Glutamatergic neuron (in vitro differentiated cells): ENCODE data around the gene MYG1. TPM values are rescaled to one million over a fixed set of nuclear protein-coding genes. Genes with fewer than 3 reads are reported as not detected.

Experiments
- DNase-seq: peaks from one replicate; pipeline ENCODE4 v3.0.0; 2022
- H3K27ac Mint-ChIP-seq: one replicate; pipeline ENCODE4 v1.8.0; 2020; ENCODE audit warnings: mild to moderate bottlenecking, mixed read lengths, inconsistent platforms; ENCODE audit not compliant: unreplicated experiment
- H3K27me3 Mint-ChIP-seq: one replicate; pipeline ENCODE4 v1.8.0; 2020; ENCODE audit warnings: mild to moderate bottlenecking, moderate library complexity, mixed read lengths, inconsistent platforms; ENCODE audit not compliant: unreplicated experiment
- H3K36me3 Mint-ChIP-seq: one replicate; pipeline ENCODE4 v1.8.0; 2020; ENCODE audit warnings: mild to moderate bottlenecking, mixed read lengths, inconsistent platforms; ENCODE audit not compliant: unreplicated experiment
- H3K4me1 Mint-ChIP-seq: one replicate; pipeline ENCODE4 v1.8.0; 2020; ENCODE audit warnings: mild to moderate bottlenecking, low read depth, mixed read lengths, inconsistent platforms; ENCODE audit not compliant: unreplicated experiment
- H3K4me3 Mint-ChIP-seq: one replicate; pipeline ENCODE4 v1.8.0; 2020; ENCODE audit warnings: mild to moderate bottlenecking, mixed read lengths, inconsistent platforms; ENCODE audit not compliant: unreplicated experiment
- H3K9me3 Mint-ChIP-seq: one replicate; pipeline ENCODE4 v1.8.0; 2020; ENCODE audit warnings: mild to moderate bottlenecking, moderate library complexity, mixed read lengths, inconsistent platforms; ENCODE audit not compliant: unreplicated experiment
- total RNA-seq: library from RNA; stranded (reverse); fragmentation: NEBNext Ultra II Directional; extraction: Animal tissue kit (Norgen Biotek cat#: 25700); gene quantifications from one replicate; pipeline ENCODE4 v1.2.1, GENCODE V29; 2021; ENCODE audit not compliant: unreplicated experiment
- TF ChIP-seq, protein P1 (sequence below): fragments of 200-600 bp; sonication (generic); IDR thresholded peaks from one replicate; pipeline ENCODE4 v1.5.0; 2021; ENCODE audit not compliant: partially characterized antibody, unreplicated experiment

Gene MYG1
- total RNA-seq, 1 donor from 2014 or later: 66.1 TPM

GRCh38 chr12:53332744-53333143 lies 33.2 kb downstream of the MYG1 start:
- Mint-ChIP-seq H3K36me3 (no peaks in the 10 kb centered on the region), H3K27ac (no peak overlapping the region), H3K4me1 (peaks cover 7% of the 10 kb centered on the region), H3K27me3 (peaks cover 12% of the 10 kb centered on the region), H3K4me3 (no peak overlapping the region), H3K9me3 (peaks cover 7% of the 10 kb centered on the region)
- TF ChIP-seq, protein P1, sequence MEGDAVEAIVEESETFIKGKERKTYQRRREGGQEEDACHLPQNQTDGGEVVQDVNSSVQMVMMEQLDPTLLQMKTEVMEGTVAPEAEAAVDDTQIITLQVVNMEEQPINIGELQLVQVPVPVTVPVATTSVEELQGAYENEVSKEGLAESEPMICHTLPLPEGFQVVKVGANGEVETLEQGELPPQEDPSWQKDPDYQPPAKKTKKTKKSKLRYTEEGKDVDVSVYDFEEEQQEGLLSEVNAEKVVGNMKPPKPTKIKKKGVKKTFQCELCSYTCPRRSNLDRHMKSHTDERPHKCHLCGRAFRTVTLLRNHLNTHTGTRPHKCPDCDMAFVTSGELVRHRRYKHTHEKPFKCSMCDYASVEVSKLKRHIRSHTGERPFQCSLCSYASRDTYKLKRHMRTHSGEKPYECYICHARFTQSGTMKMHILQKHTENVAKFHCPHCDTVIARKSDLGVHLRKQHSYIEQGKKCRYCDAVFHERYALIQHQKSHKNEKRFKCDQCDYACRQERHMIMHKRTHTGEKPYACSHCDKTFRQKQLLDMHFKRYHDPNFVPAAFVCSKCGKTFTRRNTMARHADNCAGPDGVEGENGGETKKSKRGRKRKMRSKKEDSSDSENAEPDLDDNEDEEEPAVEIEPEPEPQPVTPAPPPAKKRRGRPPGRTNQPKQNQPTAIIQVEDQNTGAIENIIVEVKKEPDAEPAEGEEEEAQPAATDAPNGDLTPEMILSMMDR: no peak
- no peak for DNase-seq

DNA sequence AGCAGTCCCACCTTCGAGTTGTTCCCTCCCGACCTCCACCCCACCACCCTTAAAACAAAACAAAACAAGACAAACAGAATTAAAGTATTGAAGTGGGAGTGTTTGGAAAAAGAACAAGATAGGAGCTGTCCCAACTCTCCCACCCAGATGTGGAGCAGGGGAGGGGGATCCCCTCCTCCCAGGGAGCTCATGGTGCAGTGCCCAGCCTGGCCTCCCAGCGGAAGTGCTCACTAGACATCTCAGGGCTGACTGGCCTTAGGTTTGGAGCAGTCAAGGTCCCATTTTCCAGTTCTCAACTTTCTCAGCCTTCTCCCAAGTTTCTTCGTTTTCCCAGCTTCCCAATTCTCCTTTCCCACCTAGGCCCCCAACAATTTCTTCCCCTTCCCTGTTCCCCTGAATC lies 33.8 kb downstream of the MYG1 start:
- Mint-ChIP-seq H3K27me3 (peaks cover 11% of the 10 kb centered on the region), H3K9me3 (peaks cover 7% of the 10 kb centered on the region), H3K27ac (no peak overlapping the region), H3K4me1 (peaks cover 8% of the 10 kb centered on the region), H3K4me3 (no peak overlapping the region), H3K36me3 (no peaks in the 10 kb centered on the region)
- TF ChIP-seq, protein P1: no peak
- DNase-seq: no peak

GRCh38 chr12:53333845-53334244 lies 34.4 kb downstream of the MYG1 start:
- DNase-seq: no peak
- Mint-ChIP-seq H3K27me3 (peaks cover 10% of the 10 kb centered on the region), H3K27ac (no peak overlapping the region), H3K9me3 (peaks cover 7% of the 10 kb centered on the region), H3K4me1 (peaks cover 8% of the 10 kb centered on the region), H3K36me3 (no peaks in the 10 kb centered on the region), H3K4me3 (no peak overlapping the region)
- TF ChIP-seq, protein P1: no peak

DNA sequence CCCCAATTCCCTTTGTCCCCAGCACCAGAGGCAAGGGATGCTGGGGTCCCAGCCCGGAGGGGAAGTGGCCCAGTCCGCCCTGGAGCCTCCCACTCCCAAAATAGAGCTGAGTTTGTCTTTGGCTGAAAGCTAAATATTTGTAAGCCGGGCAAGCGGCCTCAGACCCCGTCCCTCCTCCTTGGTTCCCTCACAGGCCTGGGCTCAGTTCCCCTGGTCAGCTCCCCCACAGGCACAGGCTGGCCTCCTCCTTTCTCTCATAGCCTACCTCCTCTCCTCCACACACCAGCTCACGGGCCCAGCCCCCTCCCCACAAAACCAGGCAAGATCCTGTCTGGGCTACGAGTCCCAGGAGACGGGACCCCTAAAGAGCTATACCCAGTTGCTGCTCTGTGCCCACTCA lies 35.3 kb downstream of the MYG1 start:
- no peak overlapping the region for H3K4me3 Mint-ChIP-seq
- H3K27ac Mint-ChIP-seq: no peak overlapping the region
- H3K9me3 Mint-ChIP-seq: peaks cover 7% of the 10 kb centered on the region
- H3K4me1 Mint-ChIP-seq: peaks cover 8% of the 10 kb centered on the region
- H3K36me3 Mint-ChIP-seq: no peaks in the 10 kb centered on the region
- DNase-seq: no peak
- H3K27me3 Mint-ChIP-seq: peaks cover 5% of the 10 kb centered on the region
- TF ChIP-seq, protein P1: no peak

DNA sequence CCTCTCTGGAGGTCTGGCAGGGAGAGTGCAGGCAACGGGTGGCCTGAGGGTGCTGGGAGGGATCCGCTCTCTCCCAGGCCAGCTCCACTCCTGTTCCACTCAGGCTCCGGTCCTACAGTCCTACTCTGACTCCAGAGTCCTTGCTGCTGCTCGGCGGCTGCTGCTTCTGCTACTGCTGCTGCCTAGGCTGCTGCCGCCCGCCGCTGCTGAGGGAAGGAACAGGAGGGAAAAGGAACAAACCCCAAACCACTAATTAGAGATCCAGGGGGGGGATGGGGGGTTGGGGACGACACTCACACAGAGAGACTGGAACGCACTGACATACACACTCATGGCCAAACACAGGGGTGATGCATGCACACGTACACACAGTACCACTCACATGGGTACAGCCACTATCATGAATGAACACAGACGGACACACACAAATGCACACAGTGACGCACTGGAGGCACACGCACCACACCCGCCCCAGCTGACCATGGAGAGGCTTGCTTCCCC lies 36.7 kb downstream of the MYG1 start, which contains the start of gene SP7:
SP7 (minus strand) TSS at position 174 of the 501 bp plus-strand sequence. CDS start 708 bp downstream, outside the sequence.
- no peak within 1 kb of the TSS for H3K4me3 Mint-ChIP-seq
- H3K36me3 Mint-ChIP-seq: no peaks in the 10 kb centered on the region
- peak; percentile 36 for DNase-seq
- H3K27ac Mint-ChIP-seq: no peak within 1 kb of the TSS
- peaks cover 2% of the 10 kb centered on the region for H3K27me3 Mint-ChIP-seq
- peaks cover 8% of the 10 kb centered on the region for H3K4me1 Mint-ChIP-seq
- H3K9me3 Mint-ChIP-seq: peaks cover 3% of the 10 kb centered on the region
- TF ChIP-seq, protein P1: no peak
